Diencephalon (tissue), 1 donor: ENCODE data around the gene TNFAIP6. TPM values are rescaled to one million over a fixed set of nuclear protein-coding genes. Genes with fewer than 3 reads are reported as not detected.

Experiments used
- small RNA-seq: library from RNA; depleted of rRNA; stranded (forward); fragments of <200 nt; gene quantifications from one replicate; pipeline ENCODE3, GENCODE V24; 2014
- total RNA-seq: library from RNA; depleted of rRNA; stranded (reverse); fragments of >200 nt; gene quantifications from one replicate; pipeline ENCODE4 v1.2.3, GENCODE V29; 2014

TNFAIP6 gene, protein sequence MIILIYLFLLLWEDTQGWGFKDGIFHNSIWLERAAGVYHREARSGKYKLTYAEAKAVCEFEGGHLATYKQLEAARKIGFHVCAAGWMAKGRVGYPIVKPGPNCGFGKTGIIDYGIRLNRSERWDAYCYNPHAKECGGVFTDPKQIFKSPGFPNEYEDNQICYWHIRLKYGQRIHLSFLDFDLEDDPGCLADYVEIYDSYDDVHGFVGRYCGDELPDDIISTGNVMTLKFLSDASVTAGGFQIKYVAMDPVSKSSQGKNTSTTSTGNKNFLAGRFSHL
- 1.2 TPM for total RNA-seq

DNA sequence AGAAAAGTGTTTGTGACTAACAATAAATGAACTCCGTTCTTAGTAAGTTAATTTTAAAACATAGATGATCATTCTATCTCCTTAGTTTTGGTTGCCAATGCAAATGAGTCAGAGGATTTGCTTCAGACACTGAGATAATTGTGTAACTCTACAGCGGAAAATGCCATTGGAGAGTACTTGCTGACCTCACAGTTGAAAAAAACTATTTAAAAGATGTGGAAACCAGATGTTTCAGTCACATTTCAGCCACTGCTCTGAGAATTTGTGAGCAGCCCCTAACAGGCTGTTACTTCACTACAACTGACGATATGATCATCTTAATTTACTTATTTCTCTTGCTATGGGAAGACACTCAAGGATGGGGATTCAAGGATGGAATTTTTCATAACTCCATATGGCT is at the start of gene TNFAIP6:
TSS of gene TNFAIP6 (plus strand) at position 234 of the 400 bp plus-strand sequence. CDS start at position 309, 75 bp downstream.

DNA sequence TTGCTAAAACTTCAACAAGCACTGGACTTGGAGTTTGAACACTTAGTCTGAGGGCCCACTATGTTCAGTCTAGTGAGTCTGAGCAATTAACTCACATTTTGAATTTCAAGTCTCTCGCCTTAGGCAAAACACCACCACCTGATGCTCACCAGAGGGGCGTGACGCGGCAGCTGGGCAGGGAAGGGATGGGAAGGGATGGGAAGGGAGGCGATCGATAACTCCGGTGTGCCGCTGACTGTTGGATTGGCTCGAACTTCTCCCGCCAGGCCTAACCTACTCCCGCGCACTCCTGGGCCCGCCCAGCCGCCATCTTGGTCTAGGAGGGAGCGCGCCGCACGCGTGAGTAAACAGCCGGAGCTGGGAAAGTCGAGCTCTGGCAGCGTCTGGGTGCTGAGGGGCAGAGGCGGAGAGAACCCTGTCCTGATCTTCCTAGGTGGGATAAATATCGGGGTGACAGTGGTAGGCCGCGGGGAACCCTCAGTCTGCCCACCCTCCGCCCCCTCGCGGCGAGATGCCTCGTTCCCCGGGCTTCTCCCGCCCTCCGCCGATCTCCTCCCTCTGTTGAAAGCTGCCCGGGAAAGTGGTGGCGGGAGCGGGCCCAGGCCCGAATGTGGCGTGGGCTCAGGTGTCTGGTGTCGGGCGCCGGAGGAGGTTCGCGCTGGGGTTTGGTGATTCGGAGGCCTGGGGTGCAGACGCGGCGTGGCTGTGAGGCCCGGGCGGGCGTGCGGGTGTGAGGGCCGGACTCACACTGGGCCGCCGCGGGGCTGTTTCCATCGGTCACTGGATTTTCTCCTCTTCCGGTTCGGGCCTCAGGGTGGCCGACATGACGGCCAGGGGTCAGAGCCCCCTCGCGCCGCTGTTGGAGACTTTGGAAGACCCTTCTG is 52.5 kb downstream of the TNFAIP6 start, which contains the start of gene RIF1:
TSS of gene RIF1 (plus strand) at position 302 of the 884 bp plus-strand sequence. CDS start at position 824, 522 bp downstream.

Small RNA genes lying within 50 kb of the gene (small RNA-seq; reads per million reads assigned to genes)
- not detected for gene MIR4773-1
- gene RN7SL124P, result not detected

Other genes with a start within 250 kb of the TNFAIP6 start
- gene RBM43, start 95.7 kb upstream of the TNFAIP6 start, total RNA-seq, result 5.1 TPM
- gene NMI, start 67.9 kb upstream of the TNFAIP6 start, total RNA-seq, result 2.1 TPM
- gene RIF1, start 52.3 kb downstream of the TNFAIP6 start, total RNA-seq, result 75.4 TPM